ENCODE data around the gene EHBP1L1. TPM values are rescaled to one million over a fixed set of nuclear protein-coding genes. Genes with fewer than 3 reads are reported as not detected.
"Not testable (repeated sequence)": the region's sequence is repeated elsewhere in the genome, so short reads cannot be mapped to it uniquely, and the experiment has no call there.

Gene EHBP1L1
- total and polyA plus RNA-seq, 5 donors from 2014 or later = 7.8 to 143 (median 9.4) TPM

GRCh38 chr11:65559951-65560537, 15.8 kb upstream of the EHBP1L1 start:
- no peaks in the 10 kb centered on the region for H3K27me3 Mint-ChIP-seq
- H3K27ac Mint-ChIP-seq = peak overlapping the region in 2 of 3 donors; percentile 63 to 68
- no peaks in the 10 kb centered on the region for H3K36me3 Mint-ChIP-seq
- H3K9me3 Mint-ChIP-seq = peaks cover 0 to 2% (median 0%) of the 10 kb centered on the region in 7 donors
- ATAC-seq (ENCODE audit: low read depth in 2 of 2) (no peak), DNase-seq (no peak)
- peaks cover 0 to 58% (median 31%) of the 10 kb centered on the region in 4 donors for H3K4me1 Mint-ChIP-seq
- H3K4me1 ChIP-seq (ENCODE audit: control insufficient read depth, insufficient read depth, low read length, poor library complexity, severe bottlenecking) = peaks cover 43% of the 10 kb centered on the region
- no peaks in the 10 kb centered on the region for H3K27me3 ChIP-seq (ENCODE audit: control insufficient read depth, insufficient read depth, low read length)
- H3K4me3 ChIP-seq (ENCODE audit: low read depth, low read length) = no peak overlapping the region
- peak overlapping the region; percentile 8 to 75 (median 40) for H3K4me3 Mint-ChIP-seq
- H3K27ac ChIP-seq (ENCODE audit: insufficient read depth, low read length, poor library complexity, severe bottlenecking) = no peak overlapping the region
- H3K36me3 ChIP-seq (ENCODE audit: control insufficient read depth, insufficient read depth, low read length) = no peaks in the 10 kb centered on the region
- no peaks in the 10 kb centered on the region for H3K9me3 ChIP-seq (ENCODE audit: control insufficient read depth in 2 of 2, low read length in 2 of 2)

- no peak overlapping the region for H3K4me3 ChIP-seq (ENCODE audit: low read depth, low read length)
- Mint-ChIP-seq H3K36me3 (no peaks in the 10 kb centered on the region), H3K27ac (peak overlapping the region in 1 of 3 donors; percentile 85), H3K9me3 (peaks cover 0 to 2% (median 0%) of the 10 kb centered on the region in 7 donors), H3K4me3 (peak overlapping the region; percentile 8 to 75 (median 38)), H3K4me1 (peaks cover 0 to 58% (median 33%) of the 10 kb centered on the region in 4 donors), H3K27me3 (no peaks in the 10 kb centered on the region)
- no peaks in the 10 kb centered on the region for H3K36me3 ChIP-seq (ENCODE audit: control insufficient read depth, insufficient read depth, low read length)
- H3K9me3 ChIP-seq (ENCODE audit: control insufficient read depth in 2 of 2, low read length in 2 of 2) = no peaks in the 10 kb centered on the region
- H3K27ac ChIP-seq (ENCODE audit: insufficient read depth, low read length, poor library complexity, severe bottlenecking) = no peak overlapping the region
- DNase-seq (no peak), ATAC-seq (ENCODE audit: low read depth in 2 of 2) (no peak)
- no peaks in the 10 kb centered on the region for H3K27me3 ChIP-seq (ENCODE audit: control insufficient read depth, insufficient read depth, low read length)
- H3K4me1 ChIP-seq (ENCODE audit: control insufficient read depth, insufficient read depth, low read length, poor library complexity, severe bottlenecking) = peaks cover 43% of the 10 kb centered on the region
These were observed 15.1 kb upstream of the EHBP1L1 start for GRCh38 chr11:65560555-65561418.

- peak overlapping the region in 2 of 3 donors; percentile 25 to 85 for H3K27ac Mint-ChIP-seq
- no peaks in the 10 kb centered on the region for H3K27me3 Mint-ChIP-seq
- Histone ChIP-seq H3K9me3 (ENCODE audit: control insufficient read depth in 2 of 2, low read length in 2 of 2) (no peaks in the 10 kb centered on the region), H3K4me1 (ENCODE audit: control insufficient read depth, insufficient read depth, low read length, poor library complexity, severe bottlenecking) (peaks cover 44% of the 10 kb centered on the region), H3K27ac (ENCODE audit: insufficient read depth, low read length, poor library complexity, severe bottlenecking) (no peak overlapping the region), H3K4me3 (ENCODE audit: low read depth, low read length) (no peak overlapping the region), H3K27me3 (ENCODE audit: control insufficient read depth, insufficient read depth, low read length) (no peaks in the 10 kb centered on the region), H3K36me3 (ENCODE audit: control insufficient read depth, insufficient read depth, low read length) (no peaks in the 10 kb centered on the region)
- no peaks in the 10 kb centered on the region for H3K36me3 Mint-ChIP-seq
- peak overlapping the region in 2 of 4 donors; percentile 34 to 61 for H3K4me3 Mint-ChIP-seq
- DNase-seq (no peak), ATAC-seq (ENCODE audit: low read depth in 2 of 2) (no peak)
- peaks cover 0 to 58% (median 32%) of the 10 kb centered on the region in 4 donors for H3K4me1 Mint-ChIP-seq
- H3K9me3 Mint-ChIP-seq = peaks cover 0 to 2% (median 0%) of the 10 kb centered on the region in 7 donors
These were observed 13.8 kb upstream of the EHBP1L1 start for GRCh38 chr11:65562020-65562419.

GRCh38 chr11:65562788-65563187, 13.1 kb upstream of the EHBP1L1 start:
- no peak for DNase-seq
- Histone ChIP-seq H3K27ac (ENCODE audit: insufficient read depth, low read length, poor library complexity, severe bottlenecking) (no peak overlapping the region), H3K9me3 (ENCODE audit: control insufficient read depth in 2 of 2, low read length in 2 of 2) (no peaks in the 10 kb centered on the region), H3K27me3 (ENCODE audit: control insufficient read depth, insufficient read depth, low read length) (no peaks in the 10 kb centered on the region), H3K4me1 (ENCODE audit: control insufficient read depth, insufficient read depth, low read length, poor library complexity, severe bottlenecking) (peaks cover 43% of the 10 kb centered on the region), H3K4me3 (ENCODE audit: low read depth, low read length) (no peak overlapping the region), H3K36me3 (ENCODE audit: control insufficient read depth, insufficient read depth, low read length) (no peaks in the 10 kb centered on the region)
- Mint-ChIP-seq H3K4me3 (peak overlapping the region in 1 of 4 donors; percentile 80), H3K36me3 (no peaks in the 10 kb centered on the region), H3K27ac (peak overlapping the region in 1 of 3 donors; percentile 55), H3K9me3 (peaks cover 0 to 2% (median 0%) of the 10 kb centered on the region in 7 donors), H3K27me3 (no peaks in the 10 kb centered on the region), H3K4me1 (peaks cover 0 to 54% (median 30%) of the 10 kb centered on the region in 4 donors)
- no peak for ATAC-seq (ENCODE audit: low read depth in 2 of 2)

DNA sequence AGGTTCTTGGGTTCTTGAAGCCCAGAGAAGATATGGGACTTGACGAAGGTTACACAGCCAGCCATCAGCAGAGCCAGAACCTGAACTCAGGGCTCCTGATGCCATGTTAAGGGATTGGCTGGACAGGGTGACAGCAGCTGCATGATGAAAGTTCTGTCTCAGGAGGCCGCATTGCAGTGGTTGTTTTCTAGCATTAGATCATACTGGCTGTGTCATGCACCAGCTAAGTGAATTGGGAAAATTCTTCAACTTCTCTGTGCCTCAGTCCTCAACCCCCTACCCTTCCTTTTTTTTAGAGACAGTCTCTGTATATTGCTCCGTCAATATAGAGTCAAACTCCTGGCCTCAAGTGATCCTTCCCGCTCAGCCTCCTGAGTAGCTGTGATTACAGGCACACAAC, 12.3 kb upstream of the EHBP1L1 start:
- no peaks in the 10 kb centered on the region for H3K9me3 ChIP-seq (ENCODE audit: control insufficient read depth in 2 of 2, low read length in 2 of 2)
- Mint-ChIP-seq H3K27ac (peak overlapping the region; percentile 87 to 92 (median 90)), H3K4me3 (peak overlapping the region in 2 of 4 donors; percentile 76 to 80), H3K4me1 (peaks cover 0 to 62% (median 34%) of the 10 kb centered on the region in 4 donors), H3K36me3 (no peaks in the 10 kb centered on the region), H3K9me3 (peaks cover 0 to 2% (median 0%) of the 10 kb centered on the region in 7 donors), H3K27me3 (no peaks in the 10 kb centered on the region)
- no peaks in the 10 kb centered on the region for H3K27me3 ChIP-seq (ENCODE audit: control insufficient read depth, insufficient read depth, low read length)
- H3K4me1 ChIP-seq (ENCODE audit: control insufficient read depth, insufficient read depth, low read length, poor library complexity, severe bottlenecking) = peaks cover 49% of the 10 kb centered on the region
- no peak for ATAC-seq (ENCODE audit: low read depth in 2 of 2)
- H3K4me3 ChIP-seq (ENCODE audit: low read depth, low read length) = no peak overlapping the region
- peak overlapping the region; percentile 29 for H3K27ac ChIP-seq (ENCODE audit: insufficient read depth, low read length, poor library complexity, severe bottlenecking)
- no peaks in the 10 kb centered on the region for H3K36me3 ChIP-seq (ENCODE audit: control insufficient read depth, insufficient read depth, low read length)
- no peak for DNase-seq

- Mint-ChIP-seq H3K4me1 (peaks cover 0 to 65% (median 40%) of the 10 kb centered on the region in 4 donors), H3K27ac (peak overlapping the region; percentile 90 to 96 (median 92)), H3K4me3 (peak overlapping the region; percentile 78 to 95 (median 82))
- ATAC-seq (ENCODE audit: low read depth in 2 of 2); H3K27me3 Mint-ChIP-seq; H3K27me3 ChIP-seq (ENCODE audit: control insufficient read depth, insufficient read depth, low read length); H3K9me3 Mint-ChIP-seq; H3K36me3 Mint-ChIP-seq; H3K9me3 ChIP-seq (ENCODE audit: control insufficient read depth in 2 of 2, low read length in 2 of 2); H3K36me3 ChIP-seq (ENCODE audit: control insufficient read depth, insufficient read depth, low read length): not testable (repeated sequence)
- DNase-seq = peak in 1 of 3 donors; percentile 60
- peak overlapping the region; percentile 100 for H3K27ac ChIP-seq (ENCODE audit: insufficient read depth, low read length, poor library complexity, severe bottlenecking)
- H3K4me3 ChIP-seq (ENCODE audit: low read depth, low read length) = peak overlapping the region; percentile 65
- H3K4me1 ChIP-seq (ENCODE audit: control insufficient read depth, insufficient read depth, low read length, poor library complexity, severe bottlenecking) = peaks cover 54% of the 10 kb centered on the region
These were observed 10.8 kb upstream of the EHBP1L1 start for GRCh38 chr11:65564879-65565559.

GRCh38 chr11:65565624-65566453, 10.0 kb upstream of the EHBP1L1 start:
- peak in 1 of 2 donors; percentile 3 for ATAC-seq (ENCODE audit: low read depth in 2 of 2)

More at GRCh38 chr11:65565624-65566453, 10.0 kb upstream of the EHBP1L1 start:
- Histone ChIP-seq H3K4me3 (ENCODE audit: low read depth, low read length) (peak overlapping the region; percentile 65), H3K27ac (ENCODE audit: insufficient read depth, low read length, poor library complexity, severe bottlenecking) (peak overlapping the region; percentile 100), H3K27me3 (ENCODE audit: control insufficient read depth, insufficient read depth, low read length) (no peaks in the 10 kb centered on the region), H3K36me3 (ENCODE audit: control insufficient read depth, insufficient read depth, low read length) (no peaks in the 10 kb centered on the region), H3K4me1 (ENCODE audit: control insufficient read depth, insufficient read depth, low read length, poor library complexity, severe bottlenecking) (peaks cover 60% of the 10 kb centered on the region), H3K9me3 (ENCODE audit: control insufficient read depth in 2 of 2, low read length in 2 of 2) (no peaks in the 10 kb centered on the region)
- Mint-ChIP-seq H3K4me3 (peak overlapping the region; percentile 78 to 95 (median 82)), H3K36me3 (no peaks in the 10 kb centered on the region), H3K4me1 (peaks cover 0 to 63% (median 39%) of the 10 kb centered on the region in 4 donors), H3K9me3 (peaks cover 0 to 2% (median 0%) of the 10 kb centered on the region in 7 donors), H3K27me3 (peaks cover 9% of the 10 kb centered on the region), H3K27ac (peak overlapping the region; percentile 90 to 96 (median 92))
- DNase-seq = peak in 2 of 3 donors; percentile 36 to 68

Measured in CD4-positive, CD25-positive, alpha-beta regulatory T cell (primary cell).